ENCODE results near the gene MDK. TPM values are rescaled to one million over a fixed set of nuclear protein-coding genes. Genes with fewer than 3 reads are reported as not detected.
A peak's percentile ranks its signal among the peaks of the same experiment; 100 is the strongest.

Gene MDK
- total and polyA plus RNA-seq, 2 of the 13 experiments (the other 11 are each of a cell fraction or from before 2014, with no cell fraction given): 312 to 407 TPM

- TF ChIP-seq ZMYM4 (CRISPR knock-in tag; IDR thresholded peaks at IDR 0.05): no peak
- TF ChIP-seq ZFP36L2 (CRISPR knock-in tag; IDR thresholded peaks at IDR 0.05): no peak
- no peak for TF ChIP-seq TCF7 (IDR thresholded peaks at IDR 0.05; ENCODE audit: low read depth)
- no peak for TF ChIP-seq RXRA (CRISPR knock-in tag; IDR thresholded peaks at IDR 0.05)
- no peak for TF ChIP-seq JUN (CRISPR knock-in tag; IDR thresholded peaks at IDR 0.05)
- TF ChIP-seq CENPT (CRISPR knock-in tag; IDR thresholded peaks at IDR 0.05; ENCODE audit: low read depth): no peak
- TF ChIP-seq ZFYVE20 (CRISPR knock-in tag; IDR thresholded peaks at IDR 0.05; ENCODE audit: borderline replicate concordance, low read depth): no peak
- no peak for TF ChIP-seq AHR (CRISPR knock-in tag; IDR thresholded peaks at IDR 0.05)
- no peak for TF ChIP-seq HNRNPK (IDR thresholded peaks at IDR 0.05; ENCODE audit: low read depth, low read length, poor library complexity, severe bottlenecking)
- TF ChIP-seq FOXJ3 (CRISPR knock-in tag; IDR thresholded peaks at IDR 0.05; ENCODE audit: borderline replicate concordance): no peak
- no peak for TF ChIP-seq HNF4A (CRISPR knock-in tag; IDR thresholded peaks at IDR 0.05)
These were observed 18.4 kb upstream of the MDK start (continued) for GRCh38 chr11:46363031-46363407.

GRCh38 chr11:46363455-46364005 is 17.9 kb upstream of the MDK start:
- peaks cover 0 to 9% of the 10 kb centered on the region in 2 experiments; a peak in 2 of 5 replicates for H3K36me3 ChIP-seq (replicated peaks in 1 of 2; ENCODE audit: control insufficient read depth in 1 of 2, insufficient read depth in 2 of 2, low read length in 2 of 2)
- H3K4me3 ChIP-seq (replicated peaks in 1 of 3; ENCODE audit: insufficient read depth in 1 of 3, low read depth in 2 of 3, low read length in 3 of 3): no peak overlapping the region
- no peaks in the 10 kb centered on the region for H3K9me3 ChIP-seq (ENCODE audit: low read length)
- H4K20me1 ChIP-seq (ENCODE audit: insufficient read depth, low read length): no peaks in the 10 kb centered on the region
- FAIRE-seq: no peak
- intact Hi-C loops (cut with micrococcal nuclease; ENCODE audit: unreplicated experiment) (no loop called here), in situ Hi-C loops (cut with HindIII; ENCODE audit: extremely low pct_ligation_motif_present, low pct_unique_long_range_greater_than_20kb) (no loop called here)
- H3K27me3 ChIP-seq (ENCODE audit: control insufficient read depth in 1 of 2, insufficient read depth in 2 of 2, low read length in 2 of 2): no peaks in the 10 kb centered on the region
- BruUV-seq (replicated peaks): no TSS peak
- no CpG with 5 or more reads among the region's 21 CpGs for WGBS (ENCODE audit: low lambda C conversion rate)
- ATAC-seq: no peak
- H3K4me2 ChIP-seq (ENCODE audit: low read depth, low read length): no peak overlapping the region
- CTCF ChIA-PET (ENCODE audit: low intra/inter-chr PET ratio, low total read pairs): no interaction called here
- DNase-seq (ENCODE audit: low spot score): no peak
- no peak overlapping the region for H3K9ac ChIP-seq (ENCODE audit: insufficient read depth, low read depth, low read length)
- H3K4me1 ChIP-seq (ENCODE audit: insufficient read depth, low read length): peaks cover 14% of the 10 kb centered on the region
- H3K27ac ChIP-seq (ENCODE audit: extremely low read length, insufficient read depth, low read length): no peak overlapping the region
- H2AFZ ChIP-seq (ENCODE audit: low read length): no peak overlapping the region
- no peaks in the 10 kb centered on the region for H3K79me2 ChIP-seq (ENCODE audit: insufficient read depth, low read length)
- POLR2A ChIA-PET: interaction anchor here (0.5 kb wide), 1 partner anchor 122 kb away, joined by 3 read pairs; no protein-coding TSS in a partner anchor
- TF ChIP-seq PATZ1 (CRISPR knock-in tag; IDR thresholded peaks at IDR 0.05): no peak
- TF ChIP-seq GATAD1 (CRISPR knock-in tag; IDR thresholded peaks at IDR 0.05): no peak
- TF ChIP-seq ZBTB4 (CRISPR knock-in tag; IDR thresholded peaks at IDR 0.05; ENCODE audit: borderline replicate concordance): no peak
- peak; percentile 66 for TF ChIP-seq AGO2 (optimal IDR thresholded peaks at IDR 0.05; ENCODE audit: low read depth, low read length)
- peak; percentile 78 for TF ChIP-seq ZBTB33 (CRISPR knock-in tag; IDR thresholded peaks at IDR 0.05)
- TF ChIP-seq ZNF496 (CRISPR knock-in tag; IDR thresholded peaks at IDR 0.05; ENCODE audit: insufficient replicate concordance): no peak

Data from HepG2 (cell line).